ENCODE results near the gene MYO5A.
A peak's percentile ranks its signal among the peaks of the same experiment; 100 is the strongest.
"Not testable (repeated sequence)": the region's sequence is repeated elsewhere in the genome, so short reads cannot be mapped to it uniquely, and the experiment has no call there.

The MYO5A gene

GRCh38 chr15:52317688-52318087, 211.0 kb downstream of the MYO5A start:
- no peak for DNase-seq

- no peak for DNase-seq
Observed at GRCh38 chr15:52317022-52317421, 211.7 kb downstream of the MYO5A start.

- no peak for DNase-seq
Observed at GRCh38 chr15:52309154-52309548, 219.5 kb downstream of the MYO5A start.

GRCh38 chr15:52308446-52309153, 220.1 kb downstream of the MYO5A start:
- DNase-seq: no peak

- DNase-seq: no peak
Observed at GRCh38 chr15:52307847-52308246, 220.8 kb downstream of the MYO5A start.

GRCh38 chr15:52306270-52306669, 222.4 kb downstream of the MYO5A start:
- DNase-seq: no peak

GRCh38 chr15:52303093-52303772, 225.4 kb downstream of the MYO5A start:
- no peak for DNase-seq

- no peak for DNase-seq
Observed at GRCh38 chr15:52301265-52301847, 227.3 kb downstream of the MYO5A start.

- peak; percentile 7 to 26 for DNase-seq
Observed at GRCh38 chr15:52295421-52296001, 233.2 kb downstream of the MYO5A start, which contains the start of gene MYO5C. Gene MYO5C (minus strand): TSS chr15:52295804. CDS start chr15:52295636, 168 bp downstream.

- no peak for DNase-seq
Observed at GRCh38 chr15:52294881-52295420, 233.7 kb downstream of the MYO5A start.

GRCh38 chr15:52292780-52293392, 235.8 kb downstream of the MYO5A start:
- DNase-seq: no peak

GRCh38 chr15:52291204-52291603, 237.5 kb downstream of the MYO5A start:
- no peak for DNase-seq

- DNase-seq: no peak
Observed at GRCh38 chr15:52290800-52291199, 237.9 kb downstream of the MYO5A start.

- no peak for DNase-seq
Observed at GRCh38 chr15:52290329-52290728, 238.4 kb downstream of the MYO5A start.

GRCh38 chr15:52289629-52290081, 239.0 kb downstream of the MYO5A start:
- DNase-seq: no peak

- no peak for DNase-seq
Observed at GRCh38 chr15:52288986-52289385, 239.7 kb downstream of the MYO5A start.

GRCh38 chr15:52288051-52288942, 240.4 kb downstream of the MYO5A start:
- DNase-seq: no peak

- DNase-seq: no peak
Observed at GRCh38 chr15:52287114-52287513, 241.6 kb downstream of the MYO5A start.

- DNase-seq: not testable (repeated sequence)
Observed at GRCh38 chr15:52285941-52286340, 242.7 kb downstream of the MYO5A start.

- DNase-seq: no peak
Observed at GRCh38 chr15:52284164-52284563, 244.5 kb downstream of the MYO5A start.

- no peak for DNase-seq
Observed at GRCh38 chr15:52283281-52283680, 245.4 kb downstream of the MYO5A start.

GRCh38 chr15:52282418-52282817, 246.3 kb downstream of the MYO5A start:
- no peak for DNase-seq
